MM.1S (cell line): ENCODE results near the gene TNIK.
A peak's percentile ranks its signal among the peaks of the same experiment; 100 is the strongest.

Experiments
- CTCF ChIP-seq: fragments of 300-600 bp; sonication (generic); IDR thresholded peaks from 2 replicates; pipeline ENCODE4 v1.5.1; 2016; ENCODE audit warnings: antibody characterized with exemption, low read length, mixed read lengths
- EZH2 ChIP-seq: fragments of 300-600 bp; sonication (generic); optimal IDR thresholded peaks from 2 replicates; pipeline ENCODE3; 2017; ENCODE audit warnings: low read depth, mild to moderate bottlenecking, antibody characterized with exemption, low read length, mixed read lengths
- EZH2phosphoT487 ChIP-seq: fragments of 300-600 bp; sonication (generic); IDR thresholded peaks from 2 replicates; pipeline ENCODE4 v1.6.1; 2018; ENCODE audit warnings: antibody characterized with exemption, low read length

- TF ChIP-seq CTCF (peak; percentile 97), EZH2 (no peak), EZH2phosphoT487 (no peak)
Measured at GRCh38 chr3:171163101-171164066, 296.8 kb downstream of the TNIK start.
